H9 (cell line): ENCODE data around the gene MORC4. TPM values are rescaled to one million over a fixed set of nuclear protein-coding genes. Genes with fewer than 3 reads are reported as not detected.

Source experiments
- DNase-seq: peaks from one replicate; pipeline ENCODE4 v3.0.0-alpha.2; 2017
- H2AFZ ChIP-seq: one replicate; pipeline ENCODE4 v1.6.1; 2013; ENCODE audit warnings: mild to moderate bottlenecking, low read length, control low read depth, moderate library complexity
- H2AK5ac ChIP-seq: 2 replicates; pipeline ENCODE4 v1.6.1; 2013; ENCODE audit warnings: low read length, control low read depth, mixed read lengths; ENCODE audit not compliant: insufficient read length
- H2BK120ac ChIP-seq: one replicate; pipeline ENCODE4 v1.6.1; 2013; ENCODE audit warnings: low read depth, mild to moderate bottlenecking, low read length, control low read depth, inconsistent platforms; ENCODE audit not compliant: poor library complexity, severe bottlenecking
- H2BK12ac ChIP-seq: 2 replicates; pipeline ENCODE4 v1.6.1; 2013; ENCODE audit warnings: low read length, control low read depth, mixed read lengths, low read depth; ENCODE audit not compliant: insufficient read length
- H2BK15ac ChIP-seq: 2 replicates; pipeline ENCODE4 v1.6.1; 2013; ENCODE audit warnings: low read depth, low read length, control low read depth
- H2BK20ac ChIP-seq: one replicate; pipeline ENCODE4 v1.6.1; 2013; ENCODE audit warnings: low read depth, mild to moderate bottlenecking, low read length, control low read depth, inconsistent platforms; ENCODE audit not compliant: poor library complexity, severe bottlenecking
- H2BK5ac ChIP-seq: 2 replicates; pipeline ENCODE4 v1.6.1; 2013; ENCODE audit warnings: low read length, control low read depth, mixed read lengths; ENCODE audit not compliant: insufficient read length
- H3K14ac ChIP-seq: 2 replicates; pipeline ENCODE4 v1.6.1; 2013; ENCODE audit warnings: low read length, control low read depth; ENCODE audit not compliant: insufficient read depth
- H3K18ac ChIP-seq: 2 replicates; pipeline ENCODE4 v1.6.1; 2013; ENCODE audit warnings: low read depth, mild to moderate bottlenecking, mixed read lengths, low read length, control low read depth; ENCODE audit not compliant: insufficient read length
- H3K23ac ChIP-seq: 2 replicates; pipeline ENCODE4 v1.6.1; 2013; ENCODE audit warnings: low read length, control low read depth, mixed read lengths, low read depth; ENCODE audit not compliant: insufficient read length
- H3K23me2 ChIP-seq: 2 replicates; pipeline ENCODE4 v1.6.1; 2013; ENCODE audit warnings: low read depth, mild to moderate bottlenecking, mixed read lengths, low read length, control low read depth; ENCODE audit not compliant: insufficient read length, poor library complexity, severe bottlenecking
- H3K27ac ChIP-seq: 2 replicates; pipeline ENCODE4 v1.5.1; 2013; ENCODE audit warnings: low read length, control low read depth, mixed read lengths, low read depth; ENCODE audit not compliant: insufficient read length
- H3K27me3 ChIP-seq: 2 replicates; pipeline ENCODE4 v1.6.1; 2013; ENCODE audit warnings: low read length, control low read depth, inconsistent platforms; ENCODE audit not compliant: insufficient read depth
- H3K4ac ChIP-seq: 2 replicates; pipeline ENCODE4 v1.6.1; 2013; ENCODE audit warnings: low read depth, mild to moderate bottlenecking, control low read depth, inconsistent platforms, low read length, moderate library complexity
- H3K4me1 ChIP-seq: 2 replicates; pipeline ENCODE4 v1.6.1; 2013; ENCODE audit warnings: low read length, control low read depth, inconsistent platforms; ENCODE audit not compliant: insufficient read depth
- H3K4me2 ChIP-seq: 2 replicates; pipeline ENCODE4 v1.6.1; 2013; ENCODE audit warnings: low read length, control low read depth, mixed read lengths; ENCODE audit not compliant: insufficient read length, insufficient read depth
- H3K56ac ChIP-seq: 2 replicates; pipeline ENCODE4 v1.6.1; 2013; ENCODE audit warnings: low read depth, mild to moderate bottlenecking, mixed read lengths, low read length, control low read depth; ENCODE audit not compliant: insufficient read length
- H3K79me1 ChIP-seq: 2 replicates; pipeline ENCODE4 v1.6.1; 2013; ENCODE audit warnings: low read depth, mild to moderate bottlenecking, moderate library complexity, low read length, control low read depth, inconsistent platforms; ENCODE audit not compliant: insufficient read depth, poor library complexity, severe bottlenecking
- H3K79me2 ChIP-seq: 2 replicates; pipeline ENCODE4 v1.6.1; 2013; ENCODE audit warnings: low read length, control low read depth, inconsistent platforms; ENCODE audit not compliant: insufficient read depth
- H3K9ac ChIP-seq: 2 replicates; pipeline ENCODE4 v1.6.1; 2013; ENCODE audit warnings: low read length, control low read depth, mixed read lengths; ENCODE audit not compliant: insufficient read length; ENCODE audit errors: extremely low read depth
- H3K9me3 ChIP-seq: one replicate; pipeline ENCODE4 v1.6.1; 2013; ENCODE audit warnings: low read depth, low read length, inconsistent platforms; ENCODE audit not compliant: control insufficient read depth
- H3T11ph ChIP-seq: one replicate; pipeline ENCODE4 v1.6.1; 2013; ENCODE audit warnings: mild to moderate bottlenecking, low read length, control low read depth, inconsistent platforms
- H4K20me1 ChIP-seq: one replicate; pipeline ENCODE4 v1.6.1; 2013; ENCODE audit not compliant: control insufficient read depth, insufficient read length, insufficient read depth
- H4K5ac ChIP-seq: 2 replicates; pipeline ENCODE4 v1.6.1; 2013; ENCODE audit warnings: low read depth, mild to moderate bottlenecking, mixed read lengths, low read length, control low read depth; ENCODE audit not compliant: insufficient read length
- H4K8ac ChIP-seq: replicated peaks from 2 replicates; pipeline ENCODE4 v1.6.1; 2013; ENCODE audit warnings: low read length, control low read depth, mixed read lengths, low read depth; ENCODE audit not compliant: insufficient read length
- H4K91ac ChIP-seq: 2 replicates; pipeline ENCODE4 v1.6.1; 2013; ENCODE audit warnings: low read depth, mild to moderate bottlenecking, moderate library complexity, mixed read lengths, low read length, control low read depth; ENCODE audit not compliant: insufficient read length
- H3K27ac Mint-ChIP-seq, 3 experiments: 2 replicates in 2 of 3; 3 replicates in 1 of 3; pipeline ENCODE4 v1.8.0; 2020 to 2021; ENCODE audit warnings: mixed read lengths in 3 of 3, mild to moderate bottlenecking in 1 of 3, moderate library complexity in 1 of 3
- H3K27me3 Mint-ChIP-seq: 2 replicates; pipeline ENCODE4 v1.8.0; 2021; ENCODE audit warnings: low read depth, mild to moderate bottlenecking, moderate library complexity, mixed read lengths
- H3K36me3 Mint-ChIP-seq, 3 experiments: 2 replicates in 2 of 3; 3 replicates in 1 of 3; pipeline ENCODE4 v1.8.0; 2020 to 2021; ENCODE audit warnings: low read depth in 3 of 3, mixed read lengths in 3 of 3; ENCODE audit not compliant: insufficient read depth in 1 of 3
- H3K4me1 Mint-ChIP-seq, 2 experiments: 2 replicates each; pipeline ENCODE4 v1.8.0; 2020; ENCODE audit warnings: mixed read lengths in 2 of 2
- H3K4me3 Mint-ChIP-seq, 2 experiments: 2 replicates in 1 of 2; 3 replicates in 1 of 2; pipeline ENCODE4 v1.8.0; 2020 to 2021; ENCODE audit warnings: mild to moderate bottlenecking in 2 of 2, mixed read lengths in 2 of 2, moderate library complexity in 1 of 2
- H3K9me3 Mint-ChIP-seq, 2 experiments: 2 replicates in 1 of 2; 3 replicates in 1 of 2; pipeline ENCODE4 v1.8.0; 2020; ENCODE audit warnings: mild to moderate bottlenecking in 2 of 2, mixed read lengths in 2 of 2, moderate library complexity in 1 of 2
- WGBS: extraction: QIAGEN DNeasy Blood & Tissue Kit; methylation state at CpG from one replicate; pipeline ENCODE4 v1.1.7; 2013; ENCODE audit warnings: missing lambda C conversion rate, low lambda C conversion rate, mixed read lengths; ENCODE audit not compliant: insufficient read length; ENCODE audit errors: extremely low coverage; 5-methylcytosine and 5-hydroxymethylcytosine counted together
- total RNA-seq: library from RNA; stranded (reverse); gene quantifications from 2 replicates; pipeline ENCODE4 v1.2.1, GENCODE V29; 2021
- TF ChIP-seq, protein P1 (sequence below): fragments of 200-600 bp; sonication (generic); conservative IDR thresholded peaks from 3 replicates; pipeline ENCODE4 v1.8.0; 2021; ENCODE audit warnings: antibody characterized with exemption, mild to moderate bottlenecking

Gene MORC4
- total RNA-seq, 1 experiment from 2014 or later, result 4.3 TPM

DNA sequence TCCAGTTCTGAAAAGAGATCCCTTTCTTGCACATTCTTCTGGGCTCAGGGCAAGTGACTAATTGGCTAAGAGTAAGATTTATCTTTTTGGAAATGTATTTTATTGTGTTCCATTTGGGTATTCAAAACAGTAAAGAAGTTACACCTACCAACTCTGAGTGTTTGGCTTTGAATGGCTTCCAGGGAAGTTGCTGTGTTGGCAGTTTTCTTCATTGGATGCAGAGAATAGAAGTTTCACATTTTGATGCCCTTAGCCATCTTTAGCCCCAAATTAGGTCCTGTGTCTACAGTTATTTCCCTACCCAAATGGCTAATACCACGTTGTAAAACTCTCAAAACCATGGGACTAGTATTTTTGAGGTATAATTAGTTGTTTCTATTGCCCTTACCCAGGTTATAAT, 29.7 kb upstream of the MORC4 start:
- H3K9me3 Mint-ChIP-seq, result peaks cover 0 to 38% of the 10 kb centered on the region in 2 experiments; a peak in 2 of 5 replicates
- TF ChIP-seq, protein P1, sequence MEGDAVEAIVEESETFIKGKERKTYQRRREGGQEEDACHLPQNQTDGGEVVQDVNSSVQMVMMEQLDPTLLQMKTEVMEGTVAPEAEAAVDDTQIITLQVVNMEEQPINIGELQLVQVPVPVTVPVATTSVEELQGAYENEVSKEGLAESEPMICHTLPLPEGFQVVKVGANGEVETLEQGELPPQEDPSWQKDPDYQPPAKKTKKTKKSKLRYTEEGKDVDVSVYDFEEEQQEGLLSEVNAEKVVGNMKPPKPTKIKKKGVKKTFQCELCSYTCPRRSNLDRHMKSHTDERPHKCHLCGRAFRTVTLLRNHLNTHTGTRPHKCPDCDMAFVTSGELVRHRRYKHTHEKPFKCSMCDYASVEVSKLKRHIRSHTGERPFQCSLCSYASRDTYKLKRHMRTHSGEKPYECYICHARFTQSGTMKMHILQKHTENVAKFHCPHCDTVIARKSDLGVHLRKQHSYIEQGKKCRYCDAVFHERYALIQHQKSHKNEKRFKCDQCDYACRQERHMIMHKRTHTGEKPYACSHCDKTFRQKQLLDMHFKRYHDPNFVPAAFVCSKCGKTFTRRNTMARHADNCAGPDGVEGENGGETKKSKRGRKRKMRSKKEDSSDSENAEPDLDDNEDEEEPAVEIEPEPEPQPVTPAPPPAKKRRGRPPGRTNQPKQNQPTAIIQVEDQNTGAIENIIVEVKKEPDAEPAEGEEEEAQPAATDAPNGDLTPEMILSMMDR, result no peak

More for the DNA sequence above, 29.7 kb upstream of the MORC4 start:
- Histone ChIP-seq H3K56ac (no peak overlapping the region), H3T11ph (no peak overlapping the region), H3K9me3 (no peaks in the 10 kb centered on the region), H4K5ac (no peak overlapping the region), H3K18ac (no peak overlapping the region), H3K27ac (no peak overlapping the region), H3K14ac (no peak overlapping the region), H4K20me1 (no peaks in the 10 kb centered on the region), H3K4me1 (no peaks in the 10 kb centered on the region), H2BK12ac (no peak overlapping the region), H2AK5ac (no peak overlapping the region), H3K23me2 (no peaks in the 10 kb centered on the region), H3K27me3 (no peaks in the 10 kb centered on the region), H2BK120ac (no peak overlapping the region), H3K4ac (no peak overlapping the region), H3K79me2 (no peaks in the 10 kb centered on the region), H2BK20ac (no peak overlapping the region), H4K91ac (no peak overlapping the region), H2BK5ac (no peak overlapping the region), H3K4me2 (no peak overlapping the region), H3K9ac (no peak overlapping the region), H2AFZ (no peak overlapping the region), H4K8ac (no peak overlapping the region), H2BK15ac (no peak overlapping the region), H3K23ac (no peak overlapping the region), H3K79me1 (no peaks in the 10 kb centered on the region)
- DNase-seq, result no peak
- no peak overlapping the region for H3K27ac Mint-ChIP-seq
- H3K4me1 Mint-ChIP-seq, result no peaks in the 10 kb centered on the region
- no peaks in the 10 kb centered on the region for H3K36me3 Mint-ChIP-seq
- WGBS, result no CpG with 5 or more reads among the region's 1 CpG
- no peaks in the 10 kb centered on the region for H3K27me3 Mint-ChIP-seq
- H3K4me3 Mint-ChIP-seq, result no peak overlapping the region
